Endothelial cell of umbilical vein (primary cell): Measurements from ENCODE around the gene ZSCAN20.

ENCODE experiments used
- EZH2 ChIP-seq: IDR thresholded peaks from 2 replicates; pipeline ENCODE4 v1.6.1; 2012; ENCODE audit warnings: borderline replicate concordance, low read depth, mild to moderate bottlenecking, moderate library complexity, low read length, inconsistent platforms; ENCODE audit not compliant: severe bottlenecking
- FOS ChIP-seq: IDR thresholded peaks from 2 replicates; pipeline ENCODE4 v1.6.1; 2011; ENCODE audit warnings: mild to moderate bottlenecking, low read length, moderate library complexity, borderline replicate concordance; ENCODE audit not compliant: insufficient read depth
- GATA2 ChIP-seq: IDR thresholded peaks from 2 replicates; pipeline ENCODE4 v1.7.0; 2011; ENCODE audit warnings: low read depth, mild to moderate bottlenecking, moderate library complexity, mixed read lengths, low read length; ENCODE audit not compliant: insufficient read length, insufficient read depth
- JUN ChIP-seq: IDR thresholded peaks from 2 replicates; pipeline ENCODE4 v1.6.1; 2011; ENCODE audit warnings: borderline replicate concordance, low read depth; ENCODE audit not compliant: insufficient read length, insufficient read depth
- MAX ChIP-seq: IDR thresholded peaks from 2 replicates; pipeline ENCODE4 v1.6.1; 2011; ENCODE audit not compliant: insufficient read depth, insufficient read length
- POLR2A ChIP-seq: IDR thresholded peaks from 2 replicates; pipeline ENCODE4 v1.6.1; 2012; ENCODE audit warnings: low read depth, mild to moderate bottlenecking, control low read depth, low read length
- POLR2AphosphoS5 ChIP-seq: IDR thresholded peaks from 2 replicates; pipeline ENCODE4 v1.6.1; 2012; ENCODE audit warnings: low read depth, mild to moderate bottlenecking, control low read depth, low read length, moderate library complexity; ENCODE audit not compliant: insufficient read depth
- TF ChIP-seq, protein P1 (sequence below), 2 donors: IDR thresholded peaks; 1 replicate in 1 of 2; 2 replicates in 1 of 2; pipeline ENCODE4 v1.5.1; 2011; ENCODE audit warnings: low read length in 2 of 2, mild to moderate bottlenecking in 2 of 2, moderate library complexity in 2 of 2, control low read depth in 1 of 2, inconsistent platforms in 1 of 2, low read depth in 1 of 2; ENCODE audit not compliant: insufficient read depth in 1 of 2; ENCODE audit errors: extremely low read depth in 1 of 2

GRCh38 chr1:33435096-33435820 is 37.2 kb upstream of the ZSCAN20 start:
- TF ChIP-seq POLR2A (no peak), GATA2 (no peak), FOS (peak; percentile 68), POLR2AphosphoS5 (no peak), JUN (peak; percentile 17), MAX (no peak), EZH2 (no peak)
- TF ChIP-seq, protein P1, sequence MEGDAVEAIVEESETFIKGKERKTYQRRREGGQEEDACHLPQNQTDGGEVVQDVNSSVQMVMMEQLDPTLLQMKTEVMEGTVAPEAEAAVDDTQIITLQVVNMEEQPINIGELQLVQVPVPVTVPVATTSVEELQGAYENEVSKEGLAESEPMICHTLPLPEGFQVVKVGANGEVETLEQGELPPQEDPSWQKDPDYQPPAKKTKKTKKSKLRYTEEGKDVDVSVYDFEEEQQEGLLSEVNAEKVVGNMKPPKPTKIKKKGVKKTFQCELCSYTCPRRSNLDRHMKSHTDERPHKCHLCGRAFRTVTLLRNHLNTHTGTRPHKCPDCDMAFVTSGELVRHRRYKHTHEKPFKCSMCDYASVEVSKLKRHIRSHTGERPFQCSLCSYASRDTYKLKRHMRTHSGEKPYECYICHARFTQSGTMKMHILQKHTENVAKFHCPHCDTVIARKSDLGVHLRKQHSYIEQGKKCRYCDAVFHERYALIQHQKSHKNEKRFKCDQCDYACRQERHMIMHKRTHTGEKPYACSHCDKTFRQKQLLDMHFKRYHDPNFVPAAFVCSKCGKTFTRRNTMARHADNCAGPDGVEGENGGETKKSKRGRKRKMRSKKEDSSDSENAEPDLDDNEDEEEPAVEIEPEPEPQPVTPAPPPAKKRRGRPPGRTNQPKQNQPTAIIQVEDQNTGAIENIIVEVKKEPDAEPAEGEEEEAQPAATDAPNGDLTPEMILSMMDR (IDR thresholded peaks at IDR 0.05; ENCODE audit: extremely low read depth in 1 of 2, insufficient read depth in 1 of 2, low read depth in 1 of 2, low read length in 2 of 2): no peak
